ENCODE measurements around the gene TTBK2. TPM values are rescaled to one million over a fixed set of nuclear protein-coding genes. Genes with fewer than 3 reads are reported as not detected.

TTBK2 gene
- total and polyA plus RNA-seq, 2 donors (not counting 3 experiments of a cell fraction or from before 2014, with no cell fraction given), result 4.4 to 17.1 TPM

- H3K9ac ChIP-seq (replicated peaks; ENCODE audit: extremely low read depth, insufficient read depth, low read length), result no peak overlapping the region
- H3K27me3 ChIP-seq (ENCODE audit: control insufficient read depth in 2 of 2, insufficient read depth in 2 of 2, low read length in 2 of 2), result no peaks in the 10 kb centered on the region
- H3K36me3 ChIP-seq (ENCODE audit: control insufficient read depth in 2 of 2, extremely low read depth in 1 of 2, insufficient read depth in 2 of 2, low read length in 2 of 2), result no peaks in the 10 kb centered on the region
- no peak overlapping the region for H2AFZ ChIP-seq (ENCODE audit: low read depth, low read length)
- POLR2A ChIA-PET, result no interaction called here
- no peak overlapping the region for H3K4me2 ChIP-seq (ENCODE audit: insufficient read depth, low read length)
- no peaks in the 10 kb centered on the region for H4K20me1 ChIP-seq (replicated peaks; ENCODE audit: control insufficient read depth, extremely low read depth, insufficient read depth, low read length)
- DNase-seq (ENCODE audit: low read depth, low spot score), result no peak
- no peaks in the 10 kb centered on the region for H3K4me1 ChIP-seq (ENCODE audit: control insufficient read depth, extremely low read depth, insufficient read depth, low read length)
- intact Hi-C loops (cut with micrococcal nuclease) (no loop called here), dilution Hi-C loops (cut with MboI; ENCODE audit: extremely low pct_ligation_motif_present, low sequenced_read_pairs) (no loop called here)
- no peaks in the 10 kb centered on the region for H3K9me1 ChIP-seq (replicated peaks; ENCODE audit: control insufficient read depth, extremely low read depth, insufficient read depth, low read length)
- H3K27ac ChIP-seq (ENCODE audit: insufficient read depth, low read depth, low read length), result no peak overlapping the region
- CTCF ChIA-PET, result no interaction called here
- TF ChIP-seq GATA2 (IDR thresholded peaks at IDR 0.05; ENCODE audit: insufficient read depth, insufficient read length, low read depth, low read length) (no peak), FOS (IDR thresholded peaks at IDR 0.05; ENCODE audit: borderline replicate concordance, insufficient read depth, low read length) (no peak), MAX (IDR thresholded peaks at IDR 0.05; ENCODE audit: insufficient read depth, insufficient read length) (no peak), POLR2A (IDR thresholded peaks at IDR 0.05; ENCODE audit: low read depth, low read length) (no peak), MYC (IDR thresholded peaks at IDR 0.05; ENCODE audit: low read depth, low read length) (no peak), EZH2 (IDR thresholded peaks at IDR 0.05; ENCODE audit: borderline replicate concordance, low read depth, low read length, severe bottlenecking) (no peak), POLR2AphosphoS5 (IDR thresholded peaks at IDR 0.05; ENCODE audit: insufficient read depth, low read depth, low read length) (no peak), JUN (IDR thresholded peaks at IDR 0.05; ENCODE audit: borderline replicate concordance, insufficient read depth, insufficient read length, low read depth) (no peak), CTCF (IDR thresholded peaks at IDR 0.05; ENCODE audit: extremely low read depth in 1 of 2, insufficient read depth in 1 of 2, low read depth in 1 of 2, low read length in 2 of 2) (no peak)
- no peak overlapping the region for H3K4me3 ChIP-seq (replicated peaks in 1 of 3; ENCODE audit: insufficient read depth in 1 of 3, low read depth in 1 of 3, low read length in 3 of 3)
- no TSS peak for BruUV-seq (replicated peaks)
- H3K9me3 ChIP-seq (replicated peaks; ENCODE audit: control insufficient read depth, insufficient read depth, low read length), result no peaks in the 10 kb centered on the region
- no peak for FAIRE-seq
- H3K79me2 ChIP-seq (ENCODE audit: control insufficient read depth, insufficient read depth, low read length), result no peaks in the 10 kb centered on the region
These were observed 73.9 kb downstream of the TTBK2 start for GRCh38 chr15:42846647-42847046.
